GM18526 (cell line): ENCODE data around the gene SPEF1.

Experiments used
- POLR2A ChIP-seq: IDR thresholded peaks from 3 replicates; pipeline ENCODE4 v1.6.1; 2011; ENCODE audit not compliant: insufficient read length; ENCODE audit errors: extremely low read depth

SPEF1 gene

DNA sequence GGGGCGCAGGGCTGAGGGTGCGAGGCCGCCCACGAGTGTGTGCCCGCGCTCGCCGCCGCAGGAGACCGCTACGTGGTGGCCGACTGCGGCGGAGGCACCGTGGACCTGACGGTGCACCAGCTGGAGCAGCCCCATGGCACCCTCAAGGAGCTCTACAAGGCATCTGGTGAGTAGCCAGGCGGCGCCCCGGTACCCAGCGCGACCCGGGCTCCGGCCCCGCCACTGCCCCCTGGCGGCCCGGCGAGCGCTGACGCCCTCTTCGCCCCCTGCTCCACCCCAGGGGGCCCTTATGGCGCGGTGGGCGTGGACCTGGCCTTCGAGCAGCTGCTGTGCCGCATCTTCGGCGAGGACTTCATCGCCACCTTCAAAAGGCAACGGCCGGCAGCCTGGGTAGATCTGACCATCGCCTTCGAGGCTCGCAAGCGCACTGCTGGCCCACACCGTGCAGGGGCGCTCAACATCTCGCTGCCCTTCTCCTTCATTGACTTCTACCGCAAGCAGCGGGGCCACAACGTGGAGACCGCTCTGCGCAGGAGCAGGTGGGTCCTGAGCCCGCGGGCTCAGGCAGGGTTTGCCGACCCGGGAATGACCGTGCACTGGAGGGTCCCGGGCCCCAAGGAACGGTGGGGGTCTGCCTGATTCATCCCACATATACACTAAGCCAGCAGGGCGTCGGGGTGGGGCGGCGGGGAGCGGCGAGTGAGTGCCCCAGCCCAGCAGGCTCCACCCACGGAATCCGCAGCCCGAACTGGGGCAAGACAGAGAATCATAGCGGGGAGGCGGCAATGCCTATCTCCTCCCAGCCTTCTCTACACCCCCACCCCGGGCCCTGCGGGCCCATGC, 31.3 kb downstream of the SPEF1 start:
- TF ChIP-seq POLR2A = no peak

GRCh38 chr20:3749087-3749688, 32.1 kb downstream of the SPEF1 start:
- no peak for TF ChIP-seq POLR2A

DNA sequence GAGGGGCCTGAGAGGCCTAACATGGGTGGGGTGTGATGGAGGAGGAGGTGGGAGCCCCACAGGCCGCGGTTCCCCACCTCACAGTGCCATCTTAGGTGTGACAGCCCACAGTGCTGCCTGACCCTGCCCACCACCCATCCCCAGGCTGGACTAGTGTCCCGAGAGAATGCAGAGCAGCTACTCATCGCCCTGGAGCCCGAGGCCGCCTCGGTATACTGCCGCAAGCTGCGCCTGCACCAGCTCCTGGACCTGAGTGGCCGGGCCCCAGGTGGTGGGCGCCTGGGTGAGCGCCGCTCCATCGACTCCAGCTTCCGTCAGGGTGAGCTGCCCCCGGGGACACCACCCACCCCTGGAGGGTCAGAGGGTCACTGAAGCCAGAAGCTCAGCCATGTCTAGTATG, 33.2 kb downstream of the SPEF1 start:
- TF ChIP-seq POLR2A = no peak

- TF ChIP-seq POLR2A = no peak
These were observed 33.8 kb downstream of the SPEF1 start for GRCh38 chr20:3747471-3747870.

DNA sequence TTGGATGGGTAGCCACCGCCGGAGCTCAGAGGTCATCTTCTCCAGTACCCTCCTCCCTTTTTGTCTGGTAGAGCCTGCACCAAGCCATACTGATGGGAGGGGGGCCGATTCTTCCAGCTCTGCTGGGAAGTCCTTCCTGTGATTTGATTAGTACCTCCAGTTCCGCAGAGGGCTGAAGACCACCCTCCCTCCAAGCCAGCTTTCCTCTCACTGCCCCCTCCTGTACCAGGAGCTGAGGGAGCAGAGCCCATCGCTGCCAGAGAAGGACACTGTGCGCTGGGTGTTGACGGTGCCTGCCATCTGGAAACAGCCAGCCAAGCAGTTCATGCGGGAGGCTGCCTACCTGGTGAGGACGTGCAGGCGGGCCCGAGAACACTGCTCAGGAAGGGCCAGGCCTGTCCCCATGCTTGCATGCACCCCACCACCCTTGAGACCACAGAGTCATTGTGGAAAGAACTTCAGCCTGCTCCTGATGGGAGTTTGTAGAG, 35.5 kb downstream of the SPEF1 start:
- no peak for TF ChIP-seq POLR2A

DNA sequence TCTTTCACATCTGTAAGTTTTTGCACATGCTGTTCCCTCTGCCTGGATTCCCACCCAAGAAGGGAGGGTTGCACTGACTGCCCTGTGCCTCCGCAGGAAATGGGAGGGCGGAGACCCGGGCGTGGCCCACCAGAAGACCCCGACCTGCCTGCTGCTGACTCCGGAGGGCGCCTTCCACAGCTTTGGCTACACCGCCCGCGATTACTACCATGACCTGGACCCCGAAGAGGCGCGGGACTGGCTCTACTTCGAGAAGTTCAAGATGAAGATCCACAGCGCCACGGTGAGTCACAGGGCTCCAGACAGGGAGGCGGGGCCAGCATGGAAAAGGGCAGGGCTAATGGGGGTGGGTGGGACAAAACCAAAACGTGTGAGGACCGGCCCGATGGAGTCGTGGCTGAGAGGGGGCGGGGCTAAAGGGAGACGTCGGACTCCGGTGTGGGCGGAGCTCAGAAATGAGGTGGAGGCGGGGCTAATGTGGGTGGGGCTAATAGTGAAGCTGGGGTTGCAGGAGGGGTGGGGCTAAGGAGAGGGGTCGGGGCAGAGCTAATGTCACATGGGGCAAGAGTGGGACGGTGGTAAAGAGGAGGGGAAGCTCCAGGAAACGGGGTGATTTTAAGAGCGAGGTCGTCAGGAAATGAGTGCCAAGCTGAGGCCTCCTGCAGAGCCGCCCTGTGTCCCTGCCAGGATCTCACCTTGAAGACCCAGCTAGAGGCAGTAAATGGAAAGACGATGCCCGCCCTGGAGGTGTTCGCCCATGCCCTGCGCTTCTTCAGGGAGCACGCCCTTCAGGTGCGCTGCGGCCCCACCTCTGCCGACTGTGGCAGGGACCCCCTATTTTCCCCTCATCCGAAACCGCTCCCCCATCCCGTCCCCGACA, 36.2 kb downstream of the SPEF1 start:
- TF ChIP-seq POLR2A = no peak

DNA sequence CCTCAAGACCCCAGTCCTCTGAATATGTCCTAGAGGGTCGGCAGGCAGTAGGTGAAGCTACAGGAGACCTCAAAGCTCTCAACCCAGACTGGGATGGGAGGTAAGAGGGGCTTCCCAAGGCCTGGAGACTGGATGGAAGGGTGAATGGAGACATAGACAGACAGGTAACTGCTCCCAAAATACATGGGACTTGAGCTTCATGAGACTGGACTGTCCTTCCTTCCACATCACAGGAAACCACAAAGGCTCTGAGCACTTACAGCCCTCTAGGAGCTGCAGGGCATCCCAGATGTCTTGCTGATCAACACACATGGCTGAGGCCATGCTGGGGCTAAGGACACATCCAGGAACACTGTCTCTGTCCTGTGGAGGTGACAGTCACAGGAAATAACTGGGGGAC, 37.2 kb downstream of the SPEF1 start:
- no peak for TF ChIP-seq POLR2A

DNA sequence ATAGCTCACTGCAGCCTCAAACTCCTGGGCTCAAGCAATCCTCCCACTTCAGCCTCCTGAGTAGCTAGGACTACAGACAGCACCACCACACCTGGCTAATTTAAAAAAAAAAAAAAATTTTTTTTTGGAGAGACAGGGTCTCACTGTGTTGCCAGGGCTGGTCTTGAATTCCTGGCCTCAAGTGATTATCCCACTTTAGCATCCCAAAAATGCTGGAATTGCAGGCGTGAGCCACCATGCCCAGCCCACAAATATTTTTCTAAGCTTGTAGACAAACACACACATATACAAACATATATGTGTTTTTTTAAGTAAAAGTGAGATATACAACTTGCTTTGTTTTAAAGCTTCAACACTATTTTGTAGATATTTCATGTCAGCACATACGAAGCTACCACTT, 38.0 kb downstream of the SPEF1 start:
- TF ChIP-seq POLR2A = no peak

- TF ChIP-seq POLR2A = no peak
These were observed 39.3 kb downstream of the SPEF1 start for GRCh38 chr20:3741836-3742458.

DNA sequence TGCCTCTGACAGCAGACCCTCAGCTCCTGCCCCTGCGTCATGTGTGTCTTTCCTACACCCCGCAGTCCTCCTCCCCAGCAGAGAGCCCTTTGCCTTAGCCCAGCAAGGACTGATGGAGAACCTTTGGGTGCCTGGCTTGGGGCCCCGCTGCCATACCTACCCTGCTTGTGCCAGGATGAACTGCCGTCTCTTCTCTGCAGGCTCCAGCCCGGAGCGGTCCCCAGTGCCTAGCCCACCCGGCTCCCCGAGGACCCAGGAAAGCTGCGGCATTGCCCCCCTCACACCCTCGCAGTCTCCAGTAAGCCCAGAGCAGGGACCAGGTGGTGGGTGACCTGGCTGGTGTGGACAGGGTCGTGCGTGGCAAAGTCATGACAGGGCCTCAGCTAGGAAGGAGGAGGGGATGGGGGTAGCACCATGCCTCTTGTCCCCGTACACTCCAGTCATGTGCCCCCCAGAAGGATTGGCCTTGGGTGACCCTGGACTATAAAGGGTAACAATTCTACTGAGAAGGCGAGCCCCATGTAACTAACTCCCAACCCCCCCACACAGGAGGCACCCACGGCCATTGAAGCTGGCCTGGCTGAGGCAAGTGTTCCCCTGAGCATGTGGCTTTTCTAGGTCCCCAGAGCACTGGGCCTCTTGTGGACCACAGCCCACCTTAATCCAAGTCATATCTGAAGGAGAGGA, 40.5 kb downstream of the SPEF1 start:
- no peak for TF ChIP-seq POLR2A

DNA sequence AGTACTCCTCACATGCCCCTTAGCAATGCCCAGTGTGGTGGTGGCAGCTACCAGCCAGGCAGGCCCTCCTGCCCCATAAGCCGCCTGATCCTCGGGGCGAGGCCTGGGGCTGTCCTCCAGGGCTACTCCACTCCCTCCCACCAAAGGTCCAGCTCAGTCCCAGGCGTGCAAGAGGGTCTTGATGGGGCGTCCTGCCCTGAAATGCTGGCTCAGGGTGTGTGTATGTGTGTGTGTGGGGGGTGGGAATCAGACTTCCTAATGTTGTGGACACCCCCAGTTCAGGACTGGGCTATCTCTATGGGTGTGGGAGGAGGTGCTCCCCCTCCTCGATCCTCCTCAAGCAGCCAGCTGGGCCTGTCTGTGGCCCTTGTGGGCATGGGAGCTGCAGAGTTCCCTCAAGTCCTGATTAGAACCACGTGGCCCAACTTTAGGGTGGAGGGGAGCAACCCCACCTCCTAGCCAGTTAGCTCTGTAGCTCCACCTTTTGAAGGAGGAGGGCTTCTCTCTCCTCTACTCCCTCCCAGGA, 41.3 kb downstream of the SPEF1 start:
- TF ChIP-seq POLR2A = no peak

DNA sequence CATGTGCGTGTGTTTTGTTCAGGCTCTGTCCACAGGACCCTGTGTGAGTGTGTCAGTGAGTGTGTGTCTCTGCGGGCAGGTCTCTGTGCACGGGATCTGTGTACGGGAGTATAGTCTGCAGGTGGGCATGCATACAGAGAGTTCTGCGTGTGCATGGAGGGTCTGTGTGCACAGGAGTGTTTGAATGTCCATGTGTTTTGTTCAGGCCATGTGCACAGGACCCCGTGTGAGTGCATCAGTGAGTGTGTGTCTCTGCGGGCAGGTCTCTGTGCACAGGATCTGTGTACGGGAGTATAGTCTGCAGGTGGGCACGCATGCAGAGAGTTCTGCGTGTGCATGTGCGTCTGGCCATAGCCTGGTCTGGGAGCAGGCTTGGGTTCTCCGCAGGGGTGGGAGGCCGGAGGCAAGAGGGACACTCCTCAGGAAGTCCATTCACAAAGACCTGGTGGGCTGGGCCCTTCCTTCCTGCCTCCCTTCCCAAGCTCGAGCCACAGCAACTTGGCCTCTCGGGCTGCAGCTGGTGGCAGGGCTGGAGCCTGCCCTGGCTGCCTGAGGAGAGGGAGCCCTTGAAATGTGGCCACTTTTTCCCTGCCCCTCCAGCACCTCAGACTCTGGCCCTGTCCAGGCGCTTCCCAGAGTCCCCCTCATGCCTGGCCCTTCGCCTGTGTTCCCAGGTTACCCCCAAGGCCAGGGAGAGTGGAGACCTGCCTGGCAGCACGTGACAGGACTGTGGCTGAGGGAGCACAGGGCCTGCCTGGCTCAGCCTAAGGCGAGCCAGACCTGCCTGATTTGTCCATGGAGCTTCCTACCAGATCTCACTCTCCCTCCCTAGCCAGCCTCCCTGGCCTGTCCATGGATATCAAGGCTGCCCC, 42.0 kb downstream of the SPEF1 start:
- TF ChIP-seq POLR2A = no peak

DNA sequence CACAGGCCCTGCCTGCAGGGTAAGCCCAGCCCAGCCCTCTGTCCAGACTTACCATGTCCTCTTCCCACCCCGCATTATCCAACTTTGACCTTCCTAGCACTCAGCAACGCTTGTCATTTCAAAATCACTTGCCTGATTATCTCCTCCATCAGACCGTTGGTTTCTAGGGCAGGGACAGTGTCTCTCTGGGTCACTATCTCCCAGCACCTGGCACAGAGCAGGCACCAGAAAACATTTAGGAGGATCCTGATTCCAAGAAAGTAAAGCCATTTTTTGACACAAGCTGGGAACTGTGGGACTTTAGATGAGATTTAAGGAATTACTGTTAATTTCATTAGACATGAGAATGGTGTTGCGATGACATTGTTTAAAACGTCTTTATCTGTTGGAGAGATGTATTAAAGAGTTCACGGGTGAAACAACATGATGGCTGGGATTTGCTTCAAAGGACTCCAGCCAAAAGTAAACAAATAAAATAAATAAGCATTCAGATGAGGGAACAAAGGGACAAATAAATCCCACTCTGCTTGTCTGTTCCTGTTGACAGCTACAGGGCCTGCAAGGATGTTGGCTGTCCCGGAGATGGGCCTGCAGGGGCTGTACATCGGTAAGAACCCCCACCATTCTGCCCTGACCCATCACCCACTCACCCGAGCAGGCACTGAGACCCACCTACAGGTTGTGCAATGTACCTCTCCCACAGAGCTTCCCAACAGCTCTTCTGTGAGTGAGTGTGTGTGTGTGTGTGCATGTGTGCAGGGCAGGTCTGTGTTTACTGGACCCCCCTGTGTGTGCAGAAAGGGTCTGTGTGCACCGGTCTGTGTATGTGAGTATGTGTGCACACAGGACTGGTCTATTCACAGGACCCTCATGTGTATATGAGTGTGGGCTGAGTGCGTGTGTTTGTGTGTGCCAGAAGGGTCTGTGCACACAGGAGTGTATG, 42.9 kb downstream of the SPEF1 start:
- TF ChIP-seq POLR2A = no peak

DNA sequence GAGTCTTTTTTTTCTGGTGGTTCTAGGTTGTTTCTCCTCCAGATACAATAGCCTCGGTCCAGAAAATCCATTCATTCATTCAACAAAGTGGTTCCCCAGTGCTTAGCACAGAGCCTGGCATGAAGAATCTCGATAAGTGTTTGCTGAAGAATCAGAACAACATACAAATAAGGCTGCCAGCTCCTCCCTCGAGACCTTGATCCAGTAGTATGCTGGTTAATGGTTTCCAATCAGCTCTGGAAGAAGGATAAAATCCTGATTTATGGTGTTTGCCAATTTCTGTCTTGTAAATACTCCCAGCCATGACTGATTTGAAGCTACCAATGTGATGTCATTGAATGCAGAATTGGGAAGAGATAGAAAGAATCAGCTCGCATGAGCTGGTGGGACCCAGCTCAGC, 45.5 kb downstream of the SPEF1 start:
- no peak for TF ChIP-seq POLR2A
